LNCAP (cell line): ENCODE measurements around the gene FAM131A.

ENCODE experiments used
- TF ChIP-seq, protein P1 (sequence below): fragments of 450-650 bp; IDR thresholded peaks from 2 replicates; pipeline ENCODE4 v1.5.1; 2017; ENCODE audit warnings: mild to moderate bottlenecking

Gene FAM131A

DNA sequence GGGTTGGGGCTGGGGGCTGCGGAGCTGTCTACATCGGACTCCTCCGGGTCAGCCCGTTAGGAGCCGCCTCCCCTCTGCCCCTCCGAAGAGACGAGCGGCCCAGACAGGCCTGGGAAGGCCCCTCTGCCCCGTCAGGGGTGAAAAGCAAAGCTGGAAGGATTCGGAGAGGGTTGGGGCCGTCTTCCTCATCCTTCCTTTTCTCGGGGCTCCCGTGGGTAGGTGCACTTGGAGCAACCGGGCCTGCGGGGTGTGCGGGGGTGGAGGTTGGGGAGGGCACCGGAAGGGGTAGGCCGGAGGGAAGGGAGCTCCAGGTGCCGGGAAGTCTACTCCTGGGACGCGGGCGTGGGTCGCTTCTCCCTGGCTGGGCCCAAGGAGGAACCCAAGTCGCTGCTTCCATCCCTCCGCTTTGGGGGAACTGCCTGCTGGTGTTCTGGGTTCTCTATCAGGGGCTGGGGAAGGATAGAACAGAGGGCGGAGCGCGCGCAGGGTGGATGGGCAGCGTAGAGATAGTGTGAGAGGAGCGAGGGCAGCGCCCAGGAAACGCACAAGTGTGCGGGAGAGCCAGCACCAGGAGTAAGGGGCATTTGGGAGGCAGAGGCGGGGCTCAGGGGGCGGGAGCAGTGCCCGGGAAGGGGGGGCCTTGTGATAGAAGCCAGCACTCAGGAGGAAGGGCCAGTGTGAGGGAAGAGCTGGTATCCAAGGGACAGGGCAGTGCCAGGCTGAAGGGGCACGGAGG, 24.7 kb downstream of the FAM131A start:
- TF ChIP-seq, protein P1, sequence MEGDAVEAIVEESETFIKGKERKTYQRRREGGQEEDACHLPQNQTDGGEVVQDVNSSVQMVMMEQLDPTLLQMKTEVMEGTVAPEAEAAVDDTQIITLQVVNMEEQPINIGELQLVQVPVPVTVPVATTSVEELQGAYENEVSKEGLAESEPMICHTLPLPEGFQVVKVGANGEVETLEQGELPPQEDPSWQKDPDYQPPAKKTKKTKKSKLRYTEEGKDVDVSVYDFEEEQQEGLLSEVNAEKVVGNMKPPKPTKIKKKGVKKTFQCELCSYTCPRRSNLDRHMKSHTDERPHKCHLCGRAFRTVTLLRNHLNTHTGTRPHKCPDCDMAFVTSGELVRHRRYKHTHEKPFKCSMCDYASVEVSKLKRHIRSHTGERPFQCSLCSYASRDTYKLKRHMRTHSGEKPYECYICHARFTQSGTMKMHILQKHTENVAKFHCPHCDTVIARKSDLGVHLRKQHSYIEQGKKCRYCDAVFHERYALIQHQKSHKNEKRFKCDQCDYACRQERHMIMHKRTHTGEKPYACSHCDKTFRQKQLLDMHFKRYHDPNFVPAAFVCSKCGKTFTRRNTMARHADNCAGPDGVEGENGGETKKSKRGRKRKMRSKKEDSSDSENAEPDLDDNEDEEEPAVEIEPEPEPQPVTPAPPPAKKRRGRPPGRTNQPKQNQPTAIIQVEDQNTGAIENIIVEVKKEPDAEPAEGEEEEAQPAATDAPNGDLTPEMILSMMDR: no peak

DNA sequence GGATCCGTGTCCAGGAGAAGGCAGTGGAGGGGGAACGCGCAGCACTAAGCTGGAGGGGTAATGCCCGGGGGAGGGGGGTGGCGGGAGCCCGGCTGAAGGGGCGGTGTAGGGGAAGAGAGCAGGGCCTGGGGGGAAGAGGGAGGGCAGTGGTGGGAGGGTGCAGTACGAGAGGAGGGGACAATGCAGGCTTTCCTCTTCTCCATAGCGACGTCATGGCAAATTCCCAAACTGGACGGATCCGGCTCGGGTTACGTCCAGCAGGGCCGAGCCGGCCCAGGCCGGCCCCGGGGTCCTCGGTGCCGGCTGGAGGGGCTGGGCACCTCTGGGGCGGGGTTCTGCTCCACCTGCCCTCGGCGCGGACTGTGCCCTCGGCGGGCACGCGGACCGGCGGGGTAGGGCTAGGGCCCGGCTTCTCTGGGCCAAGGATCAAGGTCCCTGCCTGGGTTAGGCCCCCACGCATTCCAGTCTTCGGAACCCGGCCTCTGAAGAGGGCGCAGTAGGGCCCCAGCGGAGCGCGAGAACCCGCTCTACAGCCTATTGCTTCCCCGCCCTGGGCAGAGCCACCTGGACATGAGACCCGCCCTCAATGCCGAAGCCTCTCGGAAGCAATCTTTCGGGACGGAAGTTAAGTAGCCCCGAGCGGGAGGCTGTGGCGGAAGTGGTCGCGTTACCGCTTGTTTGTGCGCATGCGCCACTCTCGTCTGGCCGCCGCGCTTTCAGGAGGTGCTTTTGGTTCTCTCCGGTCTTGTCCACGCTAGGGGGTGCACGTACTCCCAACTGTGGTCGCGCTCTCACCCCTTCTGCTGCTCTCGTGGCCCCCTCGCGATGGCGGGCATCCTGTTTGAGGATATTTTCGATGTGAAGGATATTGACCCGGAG, 25.5 kb downstream of the FAM131A start:
- TF ChIP-seq, protein P1: peak; percentile 59

- TF ChIP-seq, protein P1: no peak
These were observed 29.4 kb downstream of the FAM131A start for GRCh38 chr3:184366619-184367289.

DNA sequence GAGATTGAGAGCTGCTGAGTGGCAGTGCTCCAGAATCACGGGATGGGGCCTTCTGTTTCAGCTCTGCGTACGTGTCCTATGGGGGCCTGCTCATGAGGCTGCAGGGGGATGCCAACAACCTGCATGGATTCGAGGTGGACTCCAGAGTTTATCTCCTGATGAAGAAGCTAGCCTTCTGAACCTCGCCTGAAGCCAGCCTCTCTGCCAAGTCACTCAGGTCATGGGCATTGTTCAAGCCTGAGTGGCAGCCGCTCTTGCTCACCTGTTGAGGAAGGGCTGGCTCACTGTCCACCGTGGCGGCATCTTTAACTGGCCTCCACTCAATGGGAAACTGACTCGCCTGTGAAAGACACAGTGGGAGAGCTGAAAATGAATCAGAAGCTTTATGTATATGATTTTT, 30.7 kb downstream of the FAM131A start:
- TF ChIP-seq, protein P1: no peak

DNA sequence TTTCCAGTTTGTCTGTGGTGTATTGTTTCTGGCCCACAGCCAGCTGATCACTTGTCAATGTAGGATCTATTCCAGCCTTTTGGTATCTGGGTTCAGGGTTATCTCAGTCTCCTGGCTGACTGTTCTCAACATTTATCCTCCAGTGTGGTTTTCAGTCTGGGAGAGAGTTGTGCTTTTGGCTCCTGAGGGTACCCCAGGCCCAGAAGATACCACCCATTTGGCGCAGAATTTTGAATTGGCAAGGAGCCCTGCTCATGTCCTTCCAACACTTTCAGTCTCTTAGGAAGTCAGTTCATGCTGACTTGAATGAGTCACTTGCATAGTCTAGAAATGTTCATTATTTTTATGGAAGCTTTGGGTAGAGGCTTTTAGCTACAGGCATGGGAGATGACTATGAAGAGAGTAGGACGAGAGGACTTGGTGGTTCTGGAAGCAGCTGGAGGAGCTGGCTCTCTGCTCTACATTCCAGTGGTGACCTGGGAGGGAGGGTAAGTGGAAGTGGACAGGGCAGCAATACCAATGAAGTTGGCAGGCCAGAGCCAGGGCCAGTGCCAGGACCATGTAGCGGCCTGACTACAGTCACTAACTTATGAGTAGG, 31.3 kb downstream of the FAM131A start:
- TF ChIP-seq, protein P1: no peak

- TF ChIP-seq, protein P1: peak; percentile 92
These were observed 34.2 kb downstream of the FAM131A start for GRCh38 chr3:184371570-184372018.

GRCh38 chr3:184372296-184372821, 35.0 kb downstream of the FAM131A start:
- TF ChIP-seq, protein P1: no peak
